ENCODE data around the gene RTN4IP1. TPM values are rescaled to one million over a fixed set of nuclear protein-coding genes. Genes with fewer than 3 reads are reported as not detected.

RTN4IP1 gene
- total RNA-seq, 1 experiment from 2014 or later, result 12.5 TPM

DNA sequence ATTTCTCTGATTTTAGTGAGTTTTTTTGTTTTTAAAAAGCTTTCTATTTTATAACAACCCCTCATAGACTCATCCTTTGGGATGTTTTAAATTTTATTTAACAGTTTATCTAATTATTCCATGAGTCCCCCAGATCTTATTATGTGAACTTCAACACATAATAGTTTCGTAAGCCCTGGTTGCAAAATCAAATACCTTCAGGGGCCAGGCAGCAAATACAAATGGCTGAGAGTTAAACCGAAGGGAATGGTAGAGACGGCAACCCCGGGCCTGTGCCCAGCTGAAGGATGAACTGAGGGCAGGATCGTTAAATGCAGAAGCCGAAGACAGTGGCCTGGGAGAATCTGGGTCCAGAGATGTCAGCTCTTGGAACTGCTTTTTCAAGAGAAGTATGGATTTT, 88.4 kb downstream of the RTN4IP1 start:
- Histone ChIP-seq H3K56ac (ENCODE audit: insufficient read length, low read depth, low read length) (no peak overlapping the region), H3T11ph (ENCODE audit: low read length) (no peak overlapping the region), H3K79me1 (ENCODE audit: insufficient read depth, low read depth, low read length, poor library complexity, severe bottlenecking) (no peaks in the 10 kb centered on the region), H3K14ac (ENCODE audit: insufficient read depth, low read length) (no peak overlapping the region), H4K8ac (replicated peaks; ENCODE audit: insufficient read length, low read depth, low read length) (no peak overlapping the region), H3K27ac (ENCODE audit: insufficient read length, low read depth, low read length) (no peak overlapping the region), H2BK120ac (ENCODE audit: low read depth, low read length, poor library complexity, severe bottlenecking) (no peak overlapping the region), H3K9ac (ENCODE audit: extremely low read depth, insufficient read length, low read length) (no peak overlapping the region), H3K4me2 (ENCODE audit: insufficient read depth, insufficient read length, low read length) (no peak overlapping the region), H2BK15ac (ENCODE audit: low read depth, low read length) (no peak overlapping the region), H3K27me3 (ENCODE audit: insufficient read depth, low read length) (no peaks in the 10 kb centered on the region), H3K9me3 (ENCODE audit: control insufficient read depth, low read depth, low read length) (no peaks in the 10 kb centered on the region), H3K23ac (ENCODE audit: insufficient read length, low read depth, low read length) (no peak overlapping the region), H3K79me2 (ENCODE audit: insufficient read depth, low read length) (no peaks in the 10 kb centered on the region), H2BK12ac (ENCODE audit: insufficient read length, low read depth, low read length) (no peak overlapping the region), H4K20me1 (ENCODE audit: control insufficient read depth, insufficient read depth, insufficient read length) (no peaks in the 10 kb centered on the region), H4K91ac (ENCODE audit: insufficient read length, low read depth, low read length) (no peak overlapping the region), H3K23me2 (ENCODE audit: insufficient read length, low read depth, low read length, poor library complexity, severe bottlenecking) (no peaks in the 10 kb centered on the region), H2AK5ac (ENCODE audit: insufficient read length, low read length) (no peak overlapping the region), H2AFZ (ENCODE audit: low read length) (no peak overlapping the region), H2BK20ac (ENCODE audit: low read depth, low read length, poor library complexity, severe bottlenecking) (no peak overlapping the region), H3K18ac (ENCODE audit: insufficient read length, low read depth, low read length) (no peak overlapping the region), H2BK5ac (ENCODE audit: insufficient read length, low read length) (no peak overlapping the region), H3K4ac (ENCODE audit: low read depth, low read length) (no peak overlapping the region), H3K4me1 (ENCODE audit: insufficient read depth, low read length) (no peaks in the 10 kb centered on the region), H4K5ac (ENCODE audit: insufficient read length, low read depth, low read length) (no peak overlapping the region)
- Mint-ChIP-seq H3K4me1 (peaks cover 5 to 8% of the 10 kb centered on the region in 2 experiments), H3K27me3 (ENCODE audit: low read depth) (no peaks in the 10 kb centered on the region), H3K27ac (no peak overlapping the region; a peak in 1 of 7 replicates), H3K4me3 (no peak overlapping the region), H3K9me3 (no peaks in the 10 kb centered on the region), H3K36me3 (ENCODE audit: insufficient read depth in 1 of 3, low read depth in 3 of 3) (no peaks in the 10 kb centered on the region)
- DNase-seq, result no peak
- TF ChIP-seq, protein P1, sequence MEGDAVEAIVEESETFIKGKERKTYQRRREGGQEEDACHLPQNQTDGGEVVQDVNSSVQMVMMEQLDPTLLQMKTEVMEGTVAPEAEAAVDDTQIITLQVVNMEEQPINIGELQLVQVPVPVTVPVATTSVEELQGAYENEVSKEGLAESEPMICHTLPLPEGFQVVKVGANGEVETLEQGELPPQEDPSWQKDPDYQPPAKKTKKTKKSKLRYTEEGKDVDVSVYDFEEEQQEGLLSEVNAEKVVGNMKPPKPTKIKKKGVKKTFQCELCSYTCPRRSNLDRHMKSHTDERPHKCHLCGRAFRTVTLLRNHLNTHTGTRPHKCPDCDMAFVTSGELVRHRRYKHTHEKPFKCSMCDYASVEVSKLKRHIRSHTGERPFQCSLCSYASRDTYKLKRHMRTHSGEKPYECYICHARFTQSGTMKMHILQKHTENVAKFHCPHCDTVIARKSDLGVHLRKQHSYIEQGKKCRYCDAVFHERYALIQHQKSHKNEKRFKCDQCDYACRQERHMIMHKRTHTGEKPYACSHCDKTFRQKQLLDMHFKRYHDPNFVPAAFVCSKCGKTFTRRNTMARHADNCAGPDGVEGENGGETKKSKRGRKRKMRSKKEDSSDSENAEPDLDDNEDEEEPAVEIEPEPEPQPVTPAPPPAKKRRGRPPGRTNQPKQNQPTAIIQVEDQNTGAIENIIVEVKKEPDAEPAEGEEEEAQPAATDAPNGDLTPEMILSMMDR (conservative IDR thresholded peaks at IDR 0.05), result no peak
- no CpG with 5 or more reads among the region's 6 CpGs for WGBS (ENCODE audit: extremely low coverage, insufficient read length, low lambda C conversion rate)

All from H9 (cell line).